ENCODE data around the gene SLC44A5.

The SLC44A5 gene

DNA sequence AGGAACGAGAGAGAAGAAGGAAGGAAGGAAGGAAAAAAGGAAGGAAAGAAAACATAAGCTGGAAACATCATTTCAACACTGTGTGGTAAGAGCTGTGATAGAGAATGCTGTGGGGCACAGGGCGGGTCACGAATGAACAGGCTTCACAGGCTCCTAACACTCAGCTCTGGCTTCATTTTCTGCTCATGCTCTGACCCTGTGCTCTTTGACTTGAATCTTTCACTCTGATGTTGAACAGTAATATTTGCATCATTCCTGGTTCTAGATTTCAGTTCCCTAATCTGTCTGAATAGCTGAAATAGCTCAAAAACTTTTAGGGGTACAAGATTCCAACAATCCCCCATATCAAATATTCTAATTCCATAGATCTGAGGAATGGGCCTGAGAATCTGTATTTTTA, 269.4 kb downstream of the SLC44A5 start:
- no peaks in the 10 kb centered on the region for H3K79me2 ChIP-seq (ENCODE audit: insufficient read depth, low read length)
- TF ChIP-seq EZH2 (IDR thresholded peaks at IDR 0.05; ENCODE audit: borderline replicate concordance, low read depth, low read length, severe bottlenecking), result no peak
- TF ChIP-seq, protein P1, sequence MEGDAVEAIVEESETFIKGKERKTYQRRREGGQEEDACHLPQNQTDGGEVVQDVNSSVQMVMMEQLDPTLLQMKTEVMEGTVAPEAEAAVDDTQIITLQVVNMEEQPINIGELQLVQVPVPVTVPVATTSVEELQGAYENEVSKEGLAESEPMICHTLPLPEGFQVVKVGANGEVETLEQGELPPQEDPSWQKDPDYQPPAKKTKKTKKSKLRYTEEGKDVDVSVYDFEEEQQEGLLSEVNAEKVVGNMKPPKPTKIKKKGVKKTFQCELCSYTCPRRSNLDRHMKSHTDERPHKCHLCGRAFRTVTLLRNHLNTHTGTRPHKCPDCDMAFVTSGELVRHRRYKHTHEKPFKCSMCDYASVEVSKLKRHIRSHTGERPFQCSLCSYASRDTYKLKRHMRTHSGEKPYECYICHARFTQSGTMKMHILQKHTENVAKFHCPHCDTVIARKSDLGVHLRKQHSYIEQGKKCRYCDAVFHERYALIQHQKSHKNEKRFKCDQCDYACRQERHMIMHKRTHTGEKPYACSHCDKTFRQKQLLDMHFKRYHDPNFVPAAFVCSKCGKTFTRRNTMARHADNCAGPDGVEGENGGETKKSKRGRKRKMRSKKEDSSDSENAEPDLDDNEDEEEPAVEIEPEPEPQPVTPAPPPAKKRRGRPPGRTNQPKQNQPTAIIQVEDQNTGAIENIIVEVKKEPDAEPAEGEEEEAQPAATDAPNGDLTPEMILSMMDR (IDR thresholded peaks at IDR 0.05; ENCODE audit: borderline replicate concordance, extremely low read depth, low read length, poor library complexity, severe bottlenecking), result no peak
- H3K27me3 ChIP-seq (ENCODE audit: insufficient read depth, low read length, poor library complexity), result no peaks in the 10 kb centered on the region
- no peaks in the 10 kb centered on the region for H4K20me1 ChIP-seq (ENCODE audit: insufficient read depth, low read length)
- no peaks in the 10 kb centered on the region for H3K36me3 ChIP-seq (ENCODE audit: insufficient read depth, low read length)
- DNase-seq (no peak), ATAC-seq (ENCODE audit: insufficient read depth, low read depth) (no peak)
- H3K27ac ChIP-seq (ENCODE audit: low read length), result no peak overlapping the region
- no peak overlapping the region for H3K4me3 ChIP-seq (ENCODE audit: low read depth in 1 of 2, low read length in 2 of 2)
- H3K4me2 ChIP-seq (ENCODE audit: insufficient read depth, low read length), result no peak overlapping the region
- no peaks in the 10 kb centered on the region for H3K9me3 ChIP-seq (ENCODE audit: insufficient read depth, low read length, severe bottlenecking)
- H3K4me1 ChIP-seq (ENCODE audit: insufficient read depth, low read length), result no peaks in the 10 kb centered on the region
- no peak overlapping the region for H2AFZ ChIP-seq (ENCODE audit: low read depth, low read length)
- no peak overlapping the region for H3K9ac ChIP-seq (ENCODE audit: low read depth, low read length)

DNA sequence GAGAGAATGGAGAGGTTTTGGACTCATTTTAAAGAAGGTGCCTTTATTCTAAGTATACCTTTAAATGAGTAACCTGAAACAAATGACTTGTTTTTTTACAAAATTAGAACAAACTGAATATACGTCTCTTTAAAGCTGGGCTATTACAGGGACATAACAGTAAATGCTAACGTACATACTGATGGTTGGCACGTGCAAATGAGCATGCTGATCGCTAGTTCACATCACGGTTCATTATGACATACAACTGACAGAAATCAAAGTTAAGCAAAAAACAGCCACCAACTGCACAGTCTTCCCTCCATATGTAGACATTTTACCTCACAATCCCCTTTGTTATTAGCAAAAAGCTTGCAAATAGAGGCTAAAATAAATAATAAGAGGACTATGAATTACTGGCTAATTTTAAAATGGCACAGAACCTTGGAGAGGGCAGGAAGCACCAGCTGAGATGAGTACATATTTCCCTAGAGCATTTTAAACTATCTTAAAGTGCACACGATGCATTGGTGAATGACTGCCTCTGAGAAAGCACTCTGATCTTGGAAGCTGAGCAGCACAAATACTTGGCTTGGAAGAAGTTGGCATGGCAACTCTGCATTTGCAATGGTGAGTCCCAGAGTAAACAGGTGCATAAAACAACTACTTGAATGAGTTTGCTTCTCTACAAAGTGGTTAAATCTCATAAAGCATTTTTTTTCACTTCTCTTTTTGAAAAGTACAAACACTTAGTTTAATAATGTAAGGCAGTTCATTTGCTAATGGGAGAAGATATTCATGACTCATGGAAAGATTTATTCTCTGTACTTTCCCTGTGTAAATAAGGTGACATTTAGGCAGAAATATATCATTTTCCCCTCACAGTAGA, 272.1 kb downstream of the SLC44A5 start:
- Histone ChIP-seq H3K79me2 (ENCODE audit: insufficient read depth, low read length) (no peaks in the 10 kb centered on the region), H3K27me3 (ENCODE audit: insufficient read depth, low read length, poor library complexity) (no peaks in the 10 kb centered on the region), H3K4me1 (ENCODE audit: insufficient read depth, low read length) (no peaks in the 10 kb centered on the region), H3K27ac (ENCODE audit: low read length) (no peak overlapping the region), H2AFZ (ENCODE audit: low read depth, low read length) (no peak overlapping the region), H4K20me1 (ENCODE audit: insufficient read depth, low read length) (no peaks in the 10 kb centered on the region), H3K4me2 (ENCODE audit: insufficient read depth, low read length) (no peak overlapping the region), H3K36me3 (ENCODE audit: insufficient read depth, low read length) (no peaks in the 10 kb centered on the region), H3K4me3 (ENCODE audit: low read depth in 1 of 2, low read length in 2 of 2) (no peak overlapping the region), H3K9ac (ENCODE audit: low read depth, low read length) (no peak overlapping the region), H3K9me3 (ENCODE audit: insufficient read depth, low read length, severe bottlenecking) (no peaks in the 10 kb centered on the region)
- ATAC-seq (ENCODE audit: insufficient read depth, low read depth) (no peak), DNase-seq (no peak)
- TF ChIP-seq, protein P1 (IDR thresholded peaks at IDR 0.05; ENCODE audit: borderline replicate concordance, extremely low read depth, low read length, poor library complexity, severe bottlenecking), result no peak
- TF ChIP-seq EZH2 (IDR thresholded peaks at IDR 0.05; ENCODE audit: borderline replicate concordance, low read depth, low read length, severe bottlenecking), result no peak

DNA sequence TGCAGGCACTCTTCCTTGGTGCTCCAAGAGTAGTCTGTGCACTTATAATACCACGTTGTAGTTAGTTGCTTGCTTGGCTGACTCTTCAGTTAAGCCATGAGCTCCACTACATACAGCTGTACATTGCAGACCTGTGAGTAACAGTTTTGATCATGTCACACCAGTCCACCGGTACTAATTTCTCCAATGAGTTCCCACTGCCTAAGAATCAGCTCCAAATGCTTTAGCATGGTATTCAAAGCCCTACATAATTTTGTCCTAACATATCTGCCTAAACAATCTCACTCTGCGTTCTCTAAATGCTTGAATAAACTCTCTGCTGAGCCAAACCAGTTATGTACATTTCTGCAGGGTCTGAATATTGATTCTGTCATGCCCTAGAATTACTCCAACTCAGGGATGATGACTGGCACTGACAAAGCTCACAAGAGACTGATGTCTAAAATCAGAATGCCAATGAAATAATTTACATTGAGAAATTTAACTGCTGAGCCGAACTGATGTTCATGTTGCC, 276.0 kb downstream of the SLC44A5 start:
- no peaks in the 10 kb centered on the region for H3K9me3 ChIP-seq (ENCODE audit: insufficient read depth, low read length, severe bottlenecking)
- H2AFZ ChIP-seq (ENCODE audit: low read depth, low read length), result no peak overlapping the region
- DNase-seq, result no peak
- H3K27me3 ChIP-seq (ENCODE audit: insufficient read depth, low read length, poor library complexity), result no peaks in the 10 kb centered on the region
- no peak overlapping the region for H3K9ac ChIP-seq (ENCODE audit: low read depth, low read length)
- H3K36me3 ChIP-seq (ENCODE audit: insufficient read depth, low read length), result no peaks in the 10 kb centered on the region
- H3K79me2 ChIP-seq (ENCODE audit: insufficient read depth, low read length), result no peaks in the 10 kb centered on the region
- no peak overlapping the region for H3K4me3 ChIP-seq (ENCODE audit: low read depth in 1 of 2, low read length in 2 of 2)
- no peak for TF ChIP-seq EZH2 (IDR thresholded peaks at IDR 0.05; ENCODE audit: borderline replicate concordance, low read depth, low read length, severe bottlenecking)
- TF ChIP-seq, protein P1 (IDR thresholded peaks at IDR 0.05; ENCODE audit: borderline replicate concordance, extremely low read depth, low read length, poor library complexity, severe bottlenecking), result no peak
- H3K27ac ChIP-seq (ENCODE audit: low read length), result no peak overlapping the region
- no peak for ATAC-seq (ENCODE audit: insufficient read depth, low read depth)
- no peaks in the 10 kb centered on the region for H3K4me1 ChIP-seq (ENCODE audit: insufficient read depth, low read length)
- H3K4me2 ChIP-seq (ENCODE audit: insufficient read depth, low read length), result no peak overlapping the region
- H4K20me1 ChIP-seq (ENCODE audit: insufficient read depth, low read length), result no peaks in the 10 kb centered on the region
